K562 treated with DMSO at 1 percent for 24 hours (cell line): ENCODE data around the gene TSPAN18. TPM values are rescaled to one million over a fixed set of nuclear protein-coding genes. Genes with fewer than 3 reads are reported as not detected.

Experiments
- total RNA-seq: library from RNA; unstranded; fragments of 300-600 nt; gene quantifications from 2 replicates; pipeline ENCODE4 v1.2.3, GENCODE V29; 2022; ENCODE audit warnings: low read depth; ENCODE audit not compliant: insufficient read depth

TSPAN18 gene, protein sequence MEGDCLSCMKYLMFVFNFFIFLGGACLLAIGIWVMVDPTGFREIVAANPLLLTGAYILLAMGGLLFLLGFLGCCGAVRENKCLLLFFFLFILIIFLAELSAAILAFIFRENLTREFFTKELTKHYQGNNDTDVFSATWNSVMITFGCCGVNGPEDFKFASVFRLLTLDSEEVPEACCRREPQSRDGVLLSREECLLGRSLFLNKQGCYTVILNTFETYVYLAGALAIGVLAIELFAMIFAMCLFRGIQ
- 6.0 and 7.2 TPM in 2 replicates for total RNA-seq

DNA sequence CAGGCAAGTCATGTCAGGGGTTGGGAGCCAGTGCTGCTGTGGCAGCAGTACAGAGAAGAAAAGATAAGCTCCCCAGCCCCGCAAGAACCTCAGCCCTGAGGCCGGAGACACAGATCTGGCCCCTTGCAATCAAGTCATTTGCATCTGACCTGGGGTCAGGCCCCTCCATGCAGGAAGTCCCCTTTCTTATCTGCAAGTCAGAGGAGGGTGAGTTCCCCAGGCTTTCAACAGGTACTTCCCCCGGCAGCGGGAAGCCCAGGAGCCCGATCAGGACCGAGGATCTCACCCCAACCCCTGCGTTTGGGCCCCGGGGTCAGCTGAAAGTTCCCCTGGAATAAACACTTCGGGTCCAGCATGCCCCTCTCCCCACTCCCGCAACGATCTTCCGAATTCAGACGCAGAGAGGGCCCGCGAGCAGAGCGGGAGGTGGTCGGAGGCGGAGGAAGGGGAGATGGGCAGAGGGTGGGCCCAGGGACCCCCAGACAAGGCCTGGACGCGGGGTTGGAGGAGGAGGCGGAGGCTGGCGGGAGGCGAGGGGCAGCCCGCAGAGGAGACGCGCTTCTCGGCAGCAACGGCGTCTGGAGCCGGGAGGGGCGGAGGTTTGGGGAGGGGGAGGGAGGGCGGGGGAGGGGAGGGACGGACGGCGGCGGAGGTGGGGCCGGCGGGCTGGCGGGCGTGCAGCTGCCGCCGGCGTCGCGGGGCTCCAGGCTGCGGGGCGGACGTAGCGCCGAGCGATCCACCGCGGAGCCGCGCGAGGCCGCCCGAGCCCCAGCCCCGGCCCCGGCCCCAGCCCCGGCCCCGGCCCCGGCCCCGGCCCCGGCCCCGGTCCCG lies at the start of gene TSPAN18:
Gene TSPAN18 (plus strand): TSS at position 680 of the 831 bp plus-strand sequence. CDS start 179,455 bp downstream, outside the sequence.

DNA sequence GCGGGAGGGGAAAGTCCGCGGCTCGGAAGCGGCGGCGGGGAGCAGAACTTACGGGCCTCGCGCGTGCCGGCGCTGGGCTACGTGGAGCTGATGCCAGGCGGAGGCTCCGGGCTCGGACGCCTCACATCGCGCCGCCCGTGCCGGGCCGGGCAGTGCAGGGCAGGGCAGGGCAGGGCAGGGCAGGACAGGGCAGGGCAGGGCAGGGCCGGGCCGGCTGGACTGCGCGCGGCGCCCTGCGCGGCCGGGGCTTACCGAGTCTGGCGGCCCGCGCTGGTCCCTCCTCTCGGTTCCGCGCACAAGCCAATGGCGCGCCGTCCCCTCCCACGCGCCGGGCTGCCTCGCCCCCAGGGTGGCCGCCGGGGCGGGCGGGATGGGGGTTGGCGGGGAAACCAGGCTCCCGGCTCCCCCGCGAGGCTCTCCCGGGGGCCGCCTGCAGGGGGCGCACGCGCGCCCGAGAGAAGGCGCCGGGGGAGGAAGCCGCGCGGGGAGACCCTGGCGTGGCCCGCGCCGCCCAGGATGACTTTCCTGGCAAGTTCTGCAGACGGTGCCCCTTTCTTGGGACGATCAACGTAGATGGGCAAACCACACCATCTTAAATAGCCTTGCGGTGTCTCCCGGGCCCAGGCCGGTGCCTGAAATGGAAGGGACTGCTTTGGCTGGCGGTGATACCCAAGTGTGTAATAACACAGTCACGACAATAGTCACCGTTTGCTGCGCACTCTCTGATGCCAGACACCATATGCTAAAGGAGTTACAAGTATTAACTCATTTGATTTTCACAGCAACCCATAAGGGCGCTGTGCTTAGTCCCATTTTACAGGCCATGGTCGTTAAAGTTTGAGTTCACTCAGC lies 224.1 kb downstream of the TSPAN18 start, which contains the start of gene TP53I11:
Gene TP53I11 (minus strand): TSS at position 259 of the 852 bp plus-strand sequence. CDS start 12,548 bp downstream, outside the sequence.

Other genes with a start within 250 kb of the TSPAN18 start
- gene CD82, start 161.3 kb upstream of the TSPAN18 start, total RNA-seq = 7.1 and 9.0 TPM in 2 replicates
- 0.46 and 0.61 TPM in 2 replicates for gene TP53I11, start 223.9 kb downstream of the TSPAN18 start, total RNA-seq